ENCODE measurements around the gene TMEM18. TPM values are rescaled to one million over a fixed set of nuclear protein-coding genes. Genes with fewer than 3 reads are reported as not detected.

The TMEM18 gene
- total RNA-seq, 4 donors from 2014 or later: 15.1 to 20.5 (median 17.1) TPM

DNA sequence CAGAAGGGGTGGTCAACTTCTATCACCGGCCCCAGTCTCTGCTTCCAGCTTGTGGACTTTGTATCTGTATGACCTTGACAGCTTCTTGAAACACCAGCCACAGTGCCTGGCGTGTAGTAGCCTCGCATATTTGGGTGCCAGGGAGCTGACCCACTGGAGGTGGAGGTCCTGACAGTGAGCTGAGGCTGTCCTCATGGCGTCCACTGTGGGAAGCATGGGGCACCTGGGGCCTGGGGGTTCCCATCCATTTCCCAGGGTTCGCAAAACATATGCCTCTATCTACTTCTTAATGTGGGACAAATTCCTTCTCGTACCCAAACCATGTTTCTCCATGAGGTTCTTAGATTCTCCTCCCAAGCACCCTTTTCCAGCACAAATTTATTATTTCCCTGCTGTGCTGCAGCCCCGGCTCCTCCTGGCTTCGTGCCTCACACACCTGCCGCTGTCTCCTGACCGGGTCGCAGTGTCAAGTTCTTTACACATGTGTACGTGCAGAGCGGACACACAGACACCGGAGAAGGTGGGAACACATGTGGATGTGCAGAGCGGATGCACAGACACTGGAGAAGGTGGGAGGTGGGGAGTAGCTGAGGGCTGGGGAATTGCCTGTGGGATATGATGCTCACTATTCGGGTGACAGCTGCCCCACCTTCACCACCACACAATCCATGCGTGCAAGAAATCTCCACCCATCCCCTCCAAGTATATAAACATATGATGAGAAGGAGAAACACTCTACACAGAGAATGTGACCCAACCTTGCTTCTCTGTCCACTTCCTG is 23.4 kb downstream of the TMEM18 start:
- DNase-seq (ENCODE audit: low spot score in 2 of 2): peak in 1 of 2 donors; percentile 63
- intact Hi-C loops (cut with DNase I; ENCODE audit: low total_unique reads): no loop called here
- no peak overlapping the region for H3K4me3 ChIP-seq (ENCODE audit: low read depth, poor library complexity, severe bottlenecking)
- no peak for TF ChIP-seq POLR2A (IDR thresholded peaks at IDR 0.05)
- TF ChIP-seq, protein P1, sequence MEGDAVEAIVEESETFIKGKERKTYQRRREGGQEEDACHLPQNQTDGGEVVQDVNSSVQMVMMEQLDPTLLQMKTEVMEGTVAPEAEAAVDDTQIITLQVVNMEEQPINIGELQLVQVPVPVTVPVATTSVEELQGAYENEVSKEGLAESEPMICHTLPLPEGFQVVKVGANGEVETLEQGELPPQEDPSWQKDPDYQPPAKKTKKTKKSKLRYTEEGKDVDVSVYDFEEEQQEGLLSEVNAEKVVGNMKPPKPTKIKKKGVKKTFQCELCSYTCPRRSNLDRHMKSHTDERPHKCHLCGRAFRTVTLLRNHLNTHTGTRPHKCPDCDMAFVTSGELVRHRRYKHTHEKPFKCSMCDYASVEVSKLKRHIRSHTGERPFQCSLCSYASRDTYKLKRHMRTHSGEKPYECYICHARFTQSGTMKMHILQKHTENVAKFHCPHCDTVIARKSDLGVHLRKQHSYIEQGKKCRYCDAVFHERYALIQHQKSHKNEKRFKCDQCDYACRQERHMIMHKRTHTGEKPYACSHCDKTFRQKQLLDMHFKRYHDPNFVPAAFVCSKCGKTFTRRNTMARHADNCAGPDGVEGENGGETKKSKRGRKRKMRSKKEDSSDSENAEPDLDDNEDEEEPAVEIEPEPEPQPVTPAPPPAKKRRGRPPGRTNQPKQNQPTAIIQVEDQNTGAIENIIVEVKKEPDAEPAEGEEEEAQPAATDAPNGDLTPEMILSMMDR (IDR thresholded peaks at IDR 0.05): no peak
- 85 to 86% methylated on average over 17 of the region's 17 CpGs for WGBS, 2 donors

DNA sequence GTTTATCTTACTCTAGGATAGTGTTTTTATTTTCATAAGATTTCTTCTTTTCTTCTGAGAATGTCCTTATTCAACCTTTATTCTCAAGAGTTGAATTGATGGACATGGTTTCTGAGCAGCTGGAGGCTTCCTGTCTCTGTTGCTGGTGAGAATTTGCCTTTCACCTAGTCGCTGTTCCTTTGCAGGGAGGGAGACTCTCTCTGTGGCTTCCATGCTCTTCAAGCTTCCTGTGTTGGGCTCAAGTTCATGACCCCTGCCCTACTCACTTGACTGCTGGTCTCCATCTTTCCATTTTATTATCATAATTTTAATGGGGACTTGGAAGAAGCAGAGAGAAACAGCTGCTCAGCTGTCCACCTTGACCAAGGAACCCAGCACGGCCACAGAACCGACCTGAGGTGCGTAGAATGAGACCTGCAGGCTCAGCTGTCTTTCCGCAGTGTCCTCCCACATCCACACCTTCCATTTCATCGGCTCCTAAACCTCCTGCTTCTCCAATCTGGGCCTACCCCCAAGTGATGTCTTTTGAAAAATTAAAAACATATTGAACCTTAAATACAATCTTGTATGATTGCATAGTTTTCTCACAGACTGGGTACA is 24.2 kb downstream of the TMEM18 start:
- peak in 1 of 2 donors; percentile 17 for DNase-seq (ENCODE audit: low spot score in 2 of 2)
- intact Hi-C loops (cut with DNase I; ENCODE audit: low total_unique reads): no loop called here
- no peak overlapping the region for H3K4me3 ChIP-seq (ENCODE audit: low read depth, poor library complexity, severe bottlenecking)
- TF ChIP-seq POLR2A (IDR thresholded peaks at IDR 0.05): no peak
- TF ChIP-seq, protein P1 (IDR thresholded peaks at IDR 0.05): no peak
- 84 to 89% methylated on average over 6 of the region's 6 CpGs for WGBS, 2 donors

DNA sequence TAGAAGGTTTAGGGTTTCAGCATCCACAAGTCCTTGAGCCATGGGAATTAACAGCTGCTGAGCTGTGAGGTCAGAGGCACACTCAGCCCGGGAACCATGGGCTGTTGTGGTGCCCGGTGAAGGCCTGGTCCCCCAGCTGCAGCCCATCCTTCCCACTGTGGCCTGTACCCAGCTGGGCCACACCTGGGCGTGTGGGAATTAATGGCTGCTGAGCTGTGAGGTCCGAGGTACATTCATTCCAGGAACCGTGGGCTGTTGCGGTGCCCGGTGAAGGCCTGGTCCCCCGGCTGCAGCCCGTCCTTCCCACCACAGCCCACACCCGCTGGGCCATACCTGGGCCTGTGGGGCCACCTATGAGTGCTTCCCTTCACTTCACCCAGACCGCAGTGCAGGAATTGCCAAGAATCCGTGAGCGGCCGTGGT is 25.2 kb downstream of the TMEM18 start:
- intact Hi-C loops (cut with DNase I; ENCODE audit: low total_unique reads): no loop called here
- TF ChIP-seq, protein P1 (IDR thresholded peaks at IDR 0.05): no peak
- no peak for TF ChIP-seq POLR2A (IDR thresholded peaks at IDR 0.05)
- WGBS, 2 donors: 94 to 95% methylated on average over 14 of the region's 14 CpGs
- H3K4me3 ChIP-seq (ENCODE audit: low read depth, poor library complexity, severe bottlenecking): no peak overlapping the region
- peak in 1 of 2 donors; percentile 68 for DNase-seq (ENCODE audit: low spot score in 2 of 2)

DNA sequence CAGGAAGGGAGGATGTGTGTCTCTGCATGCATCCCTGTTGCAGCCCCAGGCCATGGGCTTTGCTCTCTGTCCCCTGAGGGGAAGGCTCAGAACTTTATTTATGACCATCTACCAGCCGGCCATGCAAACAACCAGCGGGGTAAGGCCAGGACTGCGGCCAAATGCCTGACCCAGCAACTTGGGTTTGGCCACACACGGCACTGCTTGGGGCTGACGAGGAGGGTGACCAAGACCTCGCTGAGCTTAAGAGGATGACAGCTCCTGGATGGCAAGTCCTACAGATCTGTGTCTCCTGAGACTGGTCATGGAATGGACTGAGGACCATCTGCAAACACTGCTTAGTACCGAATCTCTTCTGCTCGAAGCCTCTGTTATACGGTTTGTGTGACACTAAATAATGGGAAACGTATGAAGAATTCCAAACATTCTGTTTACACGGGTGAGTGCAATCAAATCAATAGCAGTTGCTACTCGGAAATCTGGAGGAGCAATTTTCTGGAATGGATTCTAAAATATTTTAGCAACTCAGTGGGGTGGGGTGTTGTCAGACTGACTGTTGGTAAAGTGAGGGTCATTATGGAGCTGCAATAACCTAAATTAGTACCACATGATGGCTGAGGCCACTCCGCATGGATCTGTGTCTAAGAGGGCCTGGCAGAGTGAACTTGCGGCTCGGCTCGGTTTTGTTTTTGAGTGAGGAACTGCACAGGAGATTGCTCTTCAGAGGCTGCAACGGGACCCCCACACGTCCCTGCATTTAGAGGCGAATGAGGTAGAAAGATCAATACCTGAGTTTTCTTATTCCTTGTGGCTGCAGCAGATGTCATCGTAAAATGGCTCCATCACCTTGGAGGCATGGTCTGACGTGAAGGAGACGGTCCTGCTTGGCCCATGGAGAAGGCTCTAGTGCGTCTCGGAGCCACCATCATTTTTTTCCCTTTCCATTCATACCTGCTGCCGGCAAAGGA is 26.6 kb downstream of the TMEM18 start:
- peak in 1 of 2 donors; percentile 80 for DNase-seq (ENCODE audit: low spot score in 2 of 2)
- 64 to 66% methylated on average over 25 of the region's 25 CpGs for WGBS, 2 donors
- intact Hi-C loops (cut with DNase I; ENCODE audit: low total_unique reads): no loop called here
- H3K4me3 ChIP-seq (ENCODE audit: low read depth, poor library complexity, severe bottlenecking): no peak overlapping the region
- no peak for TF ChIP-seq POLR2A (IDR thresholded peaks at IDR 0.05)
- TF ChIP-seq, protein P1 (IDR thresholded peaks at IDR 0.05): no peak

DNA sequence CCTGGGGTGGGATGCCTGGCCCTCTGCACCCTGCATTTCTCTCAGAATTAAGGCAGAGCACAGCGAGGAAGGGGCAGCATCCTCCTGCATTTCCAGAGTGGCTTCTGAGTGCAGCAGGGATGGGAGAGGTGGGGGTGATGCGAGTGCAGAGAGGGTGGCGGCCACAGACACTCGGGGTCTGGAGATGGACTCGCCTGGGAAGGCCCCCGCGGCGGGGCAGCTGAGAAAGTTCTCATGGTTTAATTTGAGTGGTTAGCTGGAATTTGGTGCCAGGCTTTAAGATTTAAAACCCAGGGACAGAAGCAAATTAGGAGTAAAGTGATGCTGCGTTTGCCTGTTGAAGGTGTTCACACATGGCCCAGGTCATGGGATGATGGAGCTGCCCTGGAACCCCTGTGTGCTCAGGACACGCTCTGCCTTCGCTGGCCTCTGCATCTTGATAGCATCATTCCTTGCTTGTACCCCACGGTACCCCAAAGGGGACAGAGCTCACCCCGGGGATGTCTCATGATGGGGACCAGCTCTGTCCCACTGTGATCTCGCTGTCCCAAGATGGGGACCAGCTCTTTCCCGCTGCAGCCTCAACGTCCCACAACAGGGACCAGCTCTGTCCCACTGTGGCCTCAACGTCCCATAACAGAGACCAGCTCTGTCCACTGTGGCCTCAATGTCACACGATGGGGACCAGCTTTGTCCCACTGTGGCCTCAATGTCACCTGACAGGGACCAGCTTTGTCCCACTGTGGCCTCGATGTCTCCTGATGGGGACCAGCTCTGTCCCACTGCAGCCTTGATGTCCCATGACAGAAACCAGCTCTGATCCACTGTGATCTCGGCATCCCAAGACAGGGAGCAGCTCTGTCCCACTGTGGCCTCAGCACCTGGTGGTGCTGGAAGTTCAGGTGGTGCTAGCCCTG is 27.5 kb downstream of the TMEM18 start:
- TF ChIP-seq, protein P1 (IDR thresholded peaks at IDR 0.05): no peak
- no peak for TF ChIP-seq POLR2A (IDR thresholded peaks at IDR 0.05)
- intact Hi-C loops (cut with DNase I; ENCODE audit: low total_unique reads): no loop called here
- no peak overlapping the region for H3K4me3 ChIP-seq (ENCODE audit: low read depth, poor library complexity, severe bottlenecking)
- peak in 1 of 2 donors; percentile 57 for DNase-seq (ENCODE audit: low spot score in 2 of 2)
- 92 to 93% methylated on average over 19 to 20 of the region's 20 CpGs for WGBS, 2 donors

Measured in lower leg skin (tissue), 4 donors.